ENCODE results near the gene BNC2. TPM values are rescaled to one million over a fixed set of nuclear protein-coding genes. Genes with fewer than 3 reads are reported as not detected.
"Not testable (repeated sequence)": the region's sequence is repeated elsewhere in the genome, so short reads cannot be mapped to it uniquely, and the experiment has no call there.

Gene BNC2
- total RNA-seq, 2 donors from 2014 or later = 0.32 TPM; not detected in 1

GRCh38 chr9:16552252-16552651, 318.2 kb downstream of the BNC2 start:
- H3K4me3 Mint-ChIP-seq = no peak overlapping the region
- DNase-seq (no peak), ATAC-seq (replicated peaks in 1 of 2) (no peak)
- no peaks in the 10 kb centered on the region for H3K36me3 Mint-ChIP-seq (ENCODE audit: insufficient read depth in 2 of 2)
- H3K4me1 Mint-ChIP-seq (ENCODE audit: low read depth) = no peaks in the 10 kb centered on the region
- no peaks in the 10 kb centered on the region for H3K27me3 Mint-ChIP-seq (ENCODE audit: low read depth)
- peaks cover 4 to 6% of the 10 kb centered on the region in 2 donors for H3K9me3 Mint-ChIP-seq
- H3K27ac Mint-ChIP-seq = no peak overlapping the region

- peaks cover 4 to 6% of the 10 kb centered on the region in 2 donors for H3K9me3 Mint-ChIP-seq
- ATAC-seq (replicated peaks in 1 of 2) = no peak
Measured at GRCh38 chr9:16551692-16552091, 318.8 kb downstream of the BNC2 start.

DNA sequence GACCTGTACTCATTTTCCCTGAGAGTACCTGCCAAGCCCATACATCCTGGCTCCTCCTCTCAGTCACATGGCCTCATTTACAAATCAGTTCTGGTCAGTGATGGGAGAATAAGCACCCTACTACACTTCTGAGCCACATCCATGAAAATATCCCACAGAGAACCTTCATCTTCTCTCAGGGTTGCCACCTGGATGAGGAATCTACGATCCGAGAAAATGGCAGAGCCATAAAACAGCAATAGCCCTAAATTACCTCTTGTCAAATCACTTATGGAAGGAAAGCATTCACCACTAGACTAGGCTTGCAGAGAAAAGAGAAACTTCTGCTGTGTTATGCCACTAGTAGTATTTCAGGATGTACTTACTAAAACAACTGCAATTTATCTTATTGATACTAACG, 324.8 kb downstream of the BNC2 start:
- no peak overlapping the region for H3K4me3 Mint-ChIP-seq
- H3K27me3 Mint-ChIP-seq (ENCODE audit: low read depth) = no peaks in the 10 kb centered on the region
- no peaks in the 10 kb centered on the region for H3K4me1 Mint-ChIP-seq (ENCODE audit: low read depth)
- H3K36me3 Mint-ChIP-seq (ENCODE audit: insufficient read depth in 2 of 2) = no peaks in the 10 kb centered on the region
- H3K9me3 Mint-ChIP-seq = peaks cover 0 to 6% of the 10 kb centered on the region in 2 donors
- H3K27ac Mint-ChIP-seq = no peak overlapping the region
- no peak for DNase-seq
- no peak for ATAC-seq (replicated peaks in 1 of 2)

More at GRCh38 chr9:16551692-16552091, 318.8 kb downstream of the BNC2 start:
- no peak for DNase-seq
- H3K4me1 Mint-ChIP-seq (ENCODE audit: low read depth) = no peaks in the 10 kb centered on the region
- H3K4me3 Mint-ChIP-seq = no peak overlapping the region
- H3K27me3 Mint-ChIP-seq (ENCODE audit: low read depth) = no peaks in the 10 kb centered on the region
- H3K27ac Mint-ChIP-seq = no peak overlapping the region
- no peaks in the 10 kb centered on the region for H3K36me3 Mint-ChIP-seq (ENCODE audit: insufficient read depth in 2 of 2)

- DNase-seq (no peak), ATAC-seq (replicated peaks in 1 of 2) (no peak)
- H3K4me3 Mint-ChIP-seq = no peak overlapping the region
- H3K36me3 Mint-ChIP-seq (ENCODE audit: insufficient read depth in 2 of 2) = no peaks in the 10 kb centered on the region
- no peaks in the 10 kb centered on the region for H3K27me3 Mint-ChIP-seq (ENCODE audit: low read depth)
- H3K4me1 Mint-ChIP-seq (ENCODE audit: low read depth) = no peaks in the 10 kb centered on the region
- no peak overlapping the region for H3K27ac Mint-ChIP-seq
- H3K9me3 Mint-ChIP-seq = peaks cover 0 to 6% of the 10 kb centered on the region in 2 donors
Measured at GRCh38 chr9:16544842-16545241, 325.6 kb downstream of the BNC2 start.

DNA sequence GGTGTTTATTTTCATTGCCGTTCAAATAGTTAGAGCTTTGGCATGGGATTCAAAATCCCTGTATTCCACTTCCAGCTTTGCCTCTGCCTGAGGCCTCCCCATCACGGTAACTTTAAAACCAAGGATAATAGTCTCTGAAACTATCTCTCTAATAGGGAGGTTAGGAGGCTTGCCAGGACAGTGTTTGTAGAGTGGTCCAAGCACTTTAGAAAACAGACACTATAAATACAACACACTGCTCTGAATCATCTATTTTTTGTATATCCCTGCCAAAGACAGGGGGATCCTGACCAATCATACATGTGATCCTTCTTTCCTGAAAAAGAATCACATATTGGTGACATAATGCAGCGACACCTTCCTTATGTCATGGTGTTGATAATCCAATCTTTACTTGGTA, 326.8 kb downstream of the BNC2 start:
- peaks cover 0 to 2% of the 10 kb centered on the region in 2 donors for H3K9me3 Mint-ChIP-seq
- no peak overlapping the region for H3K4me3 Mint-ChIP-seq
- no peaks in the 10 kb centered on the region for H3K27me3 Mint-ChIP-seq (ENCODE audit: low read depth)
- H3K36me3 Mint-ChIP-seq (ENCODE audit: insufficient read depth in 2 of 2) = no peaks in the 10 kb centered on the region
- no peaks in the 10 kb centered on the region for H3K4me1 Mint-ChIP-seq (ENCODE audit: low read depth)
- ATAC-seq (replicated peaks in 1 of 2) (no peak), DNase-seq (no peak)
- no peak overlapping the region for H3K27ac Mint-ChIP-seq

DNA sequence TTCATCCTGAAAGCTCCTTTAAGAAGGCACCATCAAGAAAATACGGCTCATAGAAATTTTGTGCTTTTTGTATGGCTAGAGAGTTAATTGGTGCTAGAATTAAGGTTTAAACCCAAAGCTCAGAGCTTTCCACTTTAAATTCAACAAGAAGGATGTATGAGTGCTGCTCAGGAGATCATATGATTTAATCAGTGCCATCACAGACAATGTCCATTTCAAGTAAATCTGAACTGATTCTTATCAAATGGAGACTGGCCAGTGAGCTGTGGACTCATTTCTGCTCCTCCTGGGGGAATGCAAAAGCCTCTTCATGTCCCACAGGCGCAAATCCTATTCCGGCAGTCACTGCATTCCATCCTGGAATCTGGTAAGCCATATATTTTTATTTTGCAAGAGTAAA, 327.2 kb downstream of the BNC2 start:
- Mint-ChIP-seq H3K4me1 (ENCODE audit: low read depth) (no peaks in the 10 kb centered on the region), H3K4me3 (no peak overlapping the region), H3K36me3 (ENCODE audit: insufficient read depth in 2 of 2) (no peaks in the 10 kb centered on the region), H3K27me3 (ENCODE audit: low read depth) (no peaks in the 10 kb centered on the region), H3K27ac (no peak overlapping the region), H3K9me3 (peaks cover 0 to 2% of the 10 kb centered on the region in 2 donors)
- ATAC-seq (replicated peaks in 1 of 2) (no peak), DNase-seq (no peak)

- Mint-ChIP-seq H3K27ac (no peak overlapping the region), H3K9me3 (no peaks in the 10 kb centered on the region), H3K4me1 (ENCODE audit: low read depth) (no peaks in the 10 kb centered on the region), H3K4me3 (no peak overlapping the region), H3K36me3 (ENCODE audit: insufficient read depth in 2 of 2) (no peaks in the 10 kb centered on the region), H3K27me3 (ENCODE audit: low read depth) (no peaks in the 10 kb centered on the region)
- no peak for DNase-seq
- no peak for ATAC-seq (replicated peaks in 1 of 2)
Measured at GRCh38 chr9:16542290-16542689, 328.2 kb downstream of the BNC2 start.

DNA sequence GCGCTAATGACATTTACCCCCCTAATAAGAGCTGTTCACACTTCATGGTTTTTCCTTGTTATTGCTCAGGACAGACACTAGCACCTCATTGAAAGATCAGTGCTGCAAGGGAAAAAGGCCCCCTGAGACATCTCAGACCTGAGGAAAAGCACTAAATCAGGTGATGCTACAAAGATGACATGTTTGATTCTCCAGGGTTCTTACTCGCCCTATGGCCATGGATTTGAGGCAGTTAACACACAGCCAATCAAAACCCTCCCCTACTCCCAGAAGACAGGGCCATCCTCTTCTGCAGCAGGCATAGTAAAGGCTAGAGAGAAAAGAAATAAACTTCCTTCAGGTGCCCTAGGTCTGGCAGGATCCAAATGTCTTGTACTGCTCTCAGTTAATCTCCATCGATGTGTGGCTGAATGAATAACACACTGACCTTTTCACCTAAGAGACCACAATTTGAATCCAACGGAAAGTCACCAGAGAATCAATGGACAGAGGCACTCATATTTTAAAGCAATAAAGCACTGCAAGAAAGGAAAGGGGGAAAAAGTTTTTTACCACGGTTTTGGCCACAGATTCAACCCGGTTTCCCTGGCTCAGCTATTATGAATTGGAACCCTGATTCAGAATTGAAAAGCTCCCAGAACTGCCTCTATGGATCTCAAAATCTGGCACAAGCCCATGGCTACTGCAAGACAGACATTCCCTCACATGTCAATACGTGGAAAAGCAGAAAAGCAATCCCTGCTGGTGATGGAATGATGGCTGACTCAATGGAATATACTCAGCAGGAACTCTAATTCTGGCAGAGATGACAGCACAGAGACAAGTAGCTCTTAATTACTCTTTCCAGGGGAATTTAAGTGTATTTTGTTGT, 329.5 kb downstream of the BNC2 start:
- Mint-ChIP-seq H3K36me3 (ENCODE audit: insufficient read depth in 2 of 2) (no peaks in the 10 kb centered on the region), H3K9me3 (no peaks in the 10 kb centered on the region), H3K27me3 (ENCODE audit: low read depth) (no peaks in the 10 kb centered on the region), H3K4me1 (ENCODE audit: low read depth) (no peaks in the 10 kb centered on the region), H3K4me3 (no peak overlapping the region), H3K27ac (no peak overlapping the region)
- no peak for ATAC-seq (replicated peaks in 1 of 2)
- no peak for DNase-seq

DNA sequence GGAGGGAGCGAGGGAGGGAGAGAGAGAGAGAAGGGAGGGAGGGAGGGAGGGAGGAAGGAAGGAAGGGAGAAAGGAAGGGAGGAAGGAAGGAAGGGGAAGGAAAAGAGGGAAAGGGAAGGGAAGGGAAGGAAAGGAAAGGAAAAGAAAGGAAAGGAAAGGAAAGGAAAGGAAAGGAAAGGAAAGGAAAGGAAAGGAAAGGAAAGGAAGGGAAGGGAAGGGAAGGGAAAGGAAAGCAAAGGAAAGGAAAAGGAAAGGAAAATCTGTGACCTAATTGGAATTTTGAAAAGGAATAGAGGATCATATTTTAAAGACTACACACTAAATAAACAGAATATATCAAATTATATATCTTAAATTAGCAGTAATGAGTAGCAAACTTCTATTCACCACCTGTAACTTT, 330.8 kb downstream of the BNC2 start:
- not testable (repeated sequence) for DNase-seq; H3K27ac Mint-ChIP-seq; H3K9me3 Mint-ChIP-seq; H3K4me1 Mint-ChIP-seq (ENCODE audit: low read depth); H3K36me3 Mint-ChIP-seq (ENCODE audit: insufficient read depth in 2 of 2); H3K27me3 Mint-ChIP-seq (ENCODE audit: low read depth); ATAC-seq (replicated peaks in 1 of 2); H3K4me3 Mint-ChIP-seq

DNA sequence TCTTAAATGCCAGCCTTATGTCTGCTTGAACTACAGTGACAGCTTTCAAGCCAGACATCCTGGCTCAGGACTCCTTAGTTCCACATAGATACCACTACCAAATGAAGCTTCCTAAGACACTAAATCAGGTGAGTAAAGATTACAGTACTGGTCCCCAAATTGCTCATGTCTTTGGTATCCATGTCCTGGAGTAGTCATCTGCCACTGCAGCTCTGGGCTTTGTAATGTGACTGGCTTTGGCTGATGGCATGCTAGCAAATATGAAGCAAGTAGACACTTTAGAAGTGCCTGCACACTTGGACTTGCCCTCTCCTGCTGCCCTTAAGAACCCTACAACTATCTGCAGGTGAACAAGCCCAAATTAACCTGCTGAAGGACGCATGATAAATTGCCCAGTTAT, 334.9 kb downstream of the BNC2 start:
- no peaks in the 10 kb centered on the region for H3K4me1 Mint-ChIP-seq (ENCODE audit: low read depth)
- no peaks in the 10 kb centered on the region for H3K36me3 Mint-ChIP-seq (ENCODE audit: insufficient read depth in 2 of 2)
- no peak overlapping the region for H3K27ac Mint-ChIP-seq
- no peaks in the 10 kb centered on the region for H3K9me3 Mint-ChIP-seq
- ATAC-seq (replicated peaks in 1 of 2) = no peak
- no peaks in the 10 kb centered on the region for H3K27me3 Mint-ChIP-seq (ENCODE audit: low read depth)
- DNase-seq = no peak
- no peak overlapping the region for H3K4me3 Mint-ChIP-seq

DNA sequence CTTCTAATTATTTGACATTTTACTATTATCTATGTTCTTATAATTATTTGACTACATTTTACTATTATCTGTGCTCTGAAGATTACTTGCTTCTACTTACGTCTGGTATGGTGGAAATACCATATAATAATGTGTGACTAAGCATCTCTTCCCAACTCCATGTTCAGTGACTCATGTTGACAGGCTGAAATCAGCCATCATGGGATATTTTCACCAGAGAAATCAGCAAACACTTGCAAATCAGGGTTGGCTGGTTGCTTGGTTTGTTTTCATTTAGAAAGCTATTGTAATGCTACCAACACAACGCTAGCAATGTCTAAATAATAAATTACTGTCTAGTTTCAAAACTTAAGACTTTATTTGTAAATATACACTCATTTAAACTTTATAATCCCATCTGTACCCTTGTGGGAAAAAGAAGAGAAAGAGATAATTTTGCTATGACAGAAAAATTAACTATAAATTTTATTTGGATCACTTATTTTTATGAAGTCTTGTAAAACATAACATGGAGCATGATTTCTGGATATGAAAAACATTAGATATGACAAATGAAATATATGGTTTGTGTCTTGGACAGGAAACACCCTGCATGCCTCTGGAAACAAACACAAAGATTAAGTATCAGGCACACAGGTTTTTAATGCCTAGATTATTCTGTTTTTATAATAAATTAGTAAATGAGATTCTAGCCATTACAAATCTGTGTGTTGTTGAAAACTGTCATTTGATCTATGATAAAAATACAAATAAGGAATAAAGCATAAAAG, 337.6 kb downstream of the BNC2 start:
- no peak overlapping the region for H3K4me3 Mint-ChIP-seq
- no peaks in the 10 kb centered on the region for H3K9me3 Mint-ChIP-seq
- no peaks in the 10 kb centered on the region for H3K4me1 Mint-ChIP-seq (ENCODE audit: low read depth)
- no peaks in the 10 kb centered on the region for H3K27me3 Mint-ChIP-seq (ENCODE audit: low read depth)
- no peak for DNase-seq
- no peak for ATAC-seq (replicated peaks in 1 of 2)
- H3K27ac Mint-ChIP-seq = no peak overlapping the region
- H3K36me3 Mint-ChIP-seq (ENCODE audit: insufficient read depth in 2 of 2) = no peaks in the 10 kb centered on the region

DNA sequence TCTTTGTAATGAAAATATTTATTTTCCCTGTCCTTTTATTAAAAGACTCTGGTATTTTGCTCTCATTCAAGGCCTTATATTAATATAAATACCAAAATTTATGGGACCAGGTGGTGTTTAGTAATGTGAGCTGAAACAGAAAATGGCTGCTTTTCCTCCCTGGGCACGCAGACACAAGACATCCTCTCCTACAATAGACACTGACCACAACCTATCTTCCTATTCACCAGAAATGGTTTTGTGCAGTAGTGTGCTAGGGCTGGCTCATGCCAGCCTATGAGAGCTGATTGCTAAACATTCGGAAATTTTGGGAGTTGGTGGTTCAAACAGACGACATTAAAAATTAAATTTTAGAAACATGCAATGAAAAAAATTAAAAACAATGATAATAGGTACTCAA, 338.2 kb downstream of the BNC2 start:
- no peak for ATAC-seq (replicated peaks in 1 of 2)
- H3K9me3 Mint-ChIP-seq = no peaks in the 10 kb centered on the region
- H3K36me3 Mint-ChIP-seq (ENCODE audit: insufficient read depth in 2 of 2) = no peaks in the 10 kb centered on the region
- no peaks in the 10 kb centered on the region for H3K4me1 Mint-ChIP-seq (ENCODE audit: low read depth)
- no peak overlapping the region for H3K27ac Mint-ChIP-seq
- H3K27me3 Mint-ChIP-seq (ENCODE audit: low read depth) = no peaks in the 10 kb centered on the region
- no peak for DNase-seq
- no peak overlapping the region for H3K4me3 Mint-ChIP-seq
